ENCODE data around the gene LEFTY1. TPM values are rescaled to one million over a fixed set of nuclear protein-coding genes. Genes with fewer than 3 reads are reported as not detected.

The LEFTY1 gene
- total and polyA plus RNA-seq, 9 of the 15 experiments (the other 6 are each of a cell fraction or from before 2014, with no cell fraction given) = 0.07 to 0.24 (median 0.17) TPM; not detected in 5

GRCh38 chr1:225931270-225932136 is 42.6 kb upstream of the LEFTY1 start:
- H3K36me3 ChIP-seq (ENCODE audit: control insufficient read depth, insufficient read depth, low read length) = no peaks in the 10 kb centered on the region
- H3K27me3 ChIP-seq (ENCODE audit: control insufficient read depth in 2 of 2, insufficient read depth in 2 of 2, low read length in 2 of 2) = no peaks in the 10 kb centered on the region
- H4K20me1 ChIP-seq (replicated peaks; ENCODE audit: control insufficient read depth, insufficient read depth, low read length) = no peaks in the 10 kb centered on the region
- intact Hi-C loops (cut with micrococcal nuclease) (no loop called here), in situ Hi-C loops (cut with MboI) (no loop called here)
- no peaks in the 10 kb centered on the region for H3K9me3 ChIP-seq (replicated peaks; ENCODE audit: control insufficient read depth, insufficient read depth, low read depth, low read length)
- BruUV-seq (replicated peaks) = no TSS peak
- DNase-seq (ENCODE audit: extremely low read depth in 1 of 4, low spot score in 3 of 4) = peak; percentile 75 to 85 (median 84)
- H3K4me3 ChIP-seq = no peak overlapping the region
- H3K4me2 ChIP-seq (ENCODE audit: insufficient read depth, low read length) = peak overlapping the region; percentile 67
- no peaks in the 10 kb centered on the region for H3K9me1 ChIP-seq (ENCODE audit: control insufficient read depth, insufficient read depth, low read length)
- H3K4me1 ChIP-seq (replicated peaks in 1 of 2; ENCODE audit: control insufficient read depth in 2 of 2, insufficient read depth in 2 of 2, low read length in 2 of 2) = peaks cover 40 to 46% of the 10 kb centered on the region in 2 experiments
- ATAC-seq = peak; percentile 16
- ChIA-PET POLR2A (interaction anchor here (0.6 to 1.3 kb wide), 9 partner anchors 8 to 66 kb away, joined by 3 to 6 read pairs (median 3); no protein-coding TSS in a partner anchor), CTCF (ENCODE audit: low intra/inter-chr PET ratio) (interaction anchor here (0.9 kb wide), 1 partner anchor 31 kb away, joined by 5 read pairs; no protein-coding TSS in a partner anchor)
- no peaks in the 10 kb centered on the region for H3K79me2 ChIP-seq (ENCODE audit: control insufficient read depth, insufficient read depth, low read length)
- H3K9ac ChIP-seq (ENCODE audit: insufficient read depth in 1 of 2, low read depth in 2 of 2, low read length in 2 of 2) = peak overlapping the region; percentile 32 to 65; a peak in 3 of 4 replicates
- 3% methylated on average over 5 of the region's 5 CpGs for WGBS (ENCODE audit: insufficient coverage, low coverage, missing lambda C conversion rate)
- FAIRE-seq = peak; percentile 78
- peak overlapping the region; percentile 80 for H2AFZ ChIP-seq (ENCODE audit: low read depth, low read length)
- peak overlapping the region; percentile 62 for H3K27ac ChIP-seq (ENCODE audit: extremely low read depth, low read depth, low read length)
- TF ChIP-seq, protein P1, sequence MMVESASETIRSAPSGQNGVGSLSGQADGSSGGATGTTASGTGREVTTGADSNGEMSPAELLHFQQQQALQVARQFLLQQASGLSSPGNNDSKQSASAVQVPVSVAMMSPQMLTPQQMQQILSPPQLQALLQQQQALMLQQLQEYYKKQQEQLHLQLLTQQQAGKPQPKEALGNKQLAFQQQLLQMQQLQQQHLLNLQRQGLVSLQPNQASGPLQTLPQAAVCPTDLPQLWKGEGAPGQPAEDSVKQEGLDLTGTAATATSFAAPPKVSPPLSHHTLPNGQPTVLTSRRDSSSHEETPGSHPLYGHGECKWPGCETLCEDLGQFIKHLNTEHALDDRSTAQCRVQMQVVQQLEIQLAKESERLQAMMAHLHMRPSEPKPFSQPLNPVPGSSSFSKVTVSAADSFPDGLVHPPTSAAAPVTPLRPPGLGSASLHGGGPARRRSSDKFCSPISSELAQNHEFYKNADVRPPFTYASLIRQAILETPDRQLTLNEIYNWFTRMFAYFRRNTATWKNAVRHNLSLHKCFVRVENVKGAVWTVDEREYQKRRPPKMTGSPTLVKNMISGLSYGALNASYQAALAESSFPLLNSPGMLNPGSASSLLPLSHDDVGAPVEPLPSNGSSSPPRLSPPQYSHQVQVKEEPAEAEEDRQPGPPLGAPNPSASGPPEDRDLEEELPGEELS (CRISPR knock-in tag; IDR thresholded peaks at IDR 0.05; ENCODE audit: borderline replicate concordance) = 0 out of 2 replicates have a peak, but pooled peaks have one; percentile 43
- TF ChIP-seq ZNF583 (CRISPR knock-in tag; IDR thresholded peaks at IDR 0.05) (no peak), ZNF79 (CRISPR knock-in tag; IDR thresholded peaks at IDR 0.05; ENCODE audit: low read depth) (no peak), COPS2 (conservative IDR thresholded peaks at IDR 0.05) (no peak), TRIM24 (IDR thresholded peaks at IDR 0.05) (0 out of 4 replicates have a peak, but pooled peaks of 1 of the 2 experiments have one; percentile 38), SMARCB1 (IDR thresholded peaks at IDR 0.05; ENCODE audit: insufficient read length, low read depth) (no peak)
- TF ChIP-seq, protein P2, sequence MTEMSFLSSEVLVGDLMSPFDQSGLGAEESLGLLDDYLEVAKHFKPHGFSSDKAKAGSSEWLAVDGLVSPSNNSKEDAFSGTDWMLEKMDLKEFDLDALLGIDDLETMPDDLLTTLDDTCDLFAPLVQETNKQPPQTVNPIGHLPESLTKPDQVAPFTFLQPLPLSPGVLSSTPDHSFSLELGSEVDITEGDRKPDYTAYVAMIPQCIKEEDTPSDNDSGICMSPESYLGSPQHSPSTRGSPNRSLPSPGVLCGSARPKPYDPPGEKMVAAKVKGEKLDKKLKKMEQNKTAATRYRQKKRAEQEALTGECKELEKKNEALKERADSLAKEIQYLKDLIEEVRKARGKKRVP (CRISPR knock-in tag; IDR thresholded peaks at IDR 0.05) = 0 out of 2 replicates have a peak, but pooled peaks have one; percentile 2
- TF ChIP-seq, protein P3, sequence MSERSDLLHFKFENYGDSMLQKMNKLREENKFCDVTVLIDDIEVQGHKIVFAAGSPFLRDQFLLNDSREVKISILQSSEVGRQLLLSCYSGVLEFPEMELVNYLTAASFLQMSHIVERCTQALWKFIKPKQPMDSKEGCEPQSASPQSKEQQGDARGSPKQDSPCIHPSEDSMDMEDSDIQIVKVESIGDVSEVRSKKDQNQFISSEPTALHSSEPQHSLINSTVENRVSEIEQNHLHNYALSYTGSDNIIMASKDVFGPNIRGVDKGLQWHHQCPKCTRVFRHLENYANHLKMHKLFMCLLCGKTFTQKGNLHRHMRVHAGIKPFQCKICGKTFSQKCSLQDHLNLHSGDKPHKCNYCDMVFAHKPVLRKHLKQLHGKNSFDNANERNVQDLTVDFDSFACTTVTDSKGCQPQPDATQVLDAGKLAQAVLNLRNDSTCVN (CRISPR knock-in tag; IDR thresholded peaks at IDR 0.05) = 0 out of 2 replicates have a peak, but pooled peaks have one; percentile 71
- TF ChIP-seq, protein P4, sequence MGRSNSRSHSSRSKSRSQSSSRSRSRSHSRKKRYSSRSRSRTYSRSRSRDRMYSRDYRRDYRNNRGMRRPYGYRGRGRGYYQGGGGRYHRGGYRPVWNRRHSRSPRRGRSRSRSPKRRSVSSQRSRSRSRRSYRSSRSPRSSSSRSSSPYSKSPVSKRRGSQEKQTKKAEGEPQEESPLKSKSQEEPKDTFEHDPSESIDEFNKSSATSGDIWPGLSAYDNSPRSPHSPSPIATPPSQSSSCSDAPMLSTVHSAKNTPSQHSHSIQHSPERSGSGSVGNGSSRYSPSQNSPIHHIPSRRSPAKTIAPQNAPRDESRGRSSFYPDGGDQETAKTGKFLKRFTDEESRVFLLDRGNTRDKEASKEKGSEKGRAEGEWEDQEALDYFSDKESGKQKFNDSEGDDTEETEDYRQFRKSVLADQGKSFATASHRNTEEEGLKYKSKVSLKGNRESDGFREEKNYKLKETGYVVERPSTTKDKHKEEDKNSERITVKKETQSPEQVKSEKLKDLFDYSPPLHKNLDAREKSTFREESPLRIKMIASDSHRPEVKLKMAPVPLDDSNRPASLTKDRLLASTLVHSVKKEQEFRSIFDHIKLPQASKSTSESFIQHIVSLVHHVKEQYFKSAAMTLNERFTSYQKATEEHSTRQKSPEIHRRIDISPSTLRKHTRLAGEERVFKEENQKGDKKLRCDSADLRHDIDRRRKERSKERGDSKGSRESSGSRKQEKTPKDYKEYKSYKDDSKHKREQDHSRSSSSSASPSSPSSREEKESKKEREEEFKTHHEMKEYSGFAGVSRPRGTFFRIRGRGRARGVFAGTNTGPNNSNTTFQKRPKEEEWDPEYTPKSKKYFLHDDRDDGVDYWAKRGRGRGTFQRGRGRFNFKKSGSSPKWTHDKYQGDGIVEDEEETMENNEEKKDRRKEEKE (IDR thresholded peaks at IDR 0.05; ENCODE audit: borderline replicate concordance in 1 of 2, control insufficient read depth in 1 of 2, low read depth in 2 of 2, low read length in 1 of 2) = no peak

Measured in K562 (cell line).